NCI-H187 (cell line): Measurements from ENCODE around the gene BBS7.

ENCODE experiments used
- DNase-seq, 2 experiments: peaks; one replicate each; lab custom pipeline; 2025; lab: John Stamatoyannopoulos, UW

The BBS7 gene

GRCh38 chr4:121869841-121870822, at the start of gene BBS7:
Gene BBS7, minus strand, starts transcription at chr4:121870474. Its CDS starts 161 bp downstream, at chr4:121870313.
- peak; percentile 90 for DNase-seq

- no peak for DNase-seq
Observed at GRCh38 chr4:121913667-121914066, 43.4 kb upstream of the BBS7 start.

- DNase-seq = no peak
Observed at GRCh38 chr4:121908346-121908745, 38.1 kb upstream of the BBS7 start.

GRCh38 chr4:121900132-121900983, 30.1 kb upstream of the BBS7 start:
- DNase-seq = no peak

GRCh38 chr4:121898150-121898549, 27.9 kb upstream of the BBS7 start:
- DNase-seq = no peak

- no peak for DNase-seq
Observed at GRCh38 chr4:121888134-121888533, 17.9 kb upstream of the BBS7 start.

- DNase-seq = no peak
Observed at GRCh38 chr4:121885115-121885514, 14.8 kb upstream of the BBS7 start.

GRCh38 chr4:121881158-121881557, 10.9 kb upstream of the BBS7 start:
- no peak for DNase-seq

GRCh38 chr4:121879135-121879534, 8.9 kb upstream of the BBS7 start:
- DNase-seq = no peak

- no peak for DNase-seq
Observed at GRCh38 chr4:121877041-121877773, 6.9 kb upstream of the BBS7 start.

- no peak for DNase-seq
Observed at GRCh38 chr4:121876070-121876469, 5.8 kb upstream of the BBS7 start.

- DNase-seq = no peak
Observed at GRCh38 chr4:121875652-121876051, 5.4 kb upstream of the BBS7 start.

- DNase-seq = no peak
Observed at GRCh38 chr4:121873604-121874003, 3.3 kb upstream of the BBS7 start.

GRCh38 chr4:121863799-121864198, 6.5 kb downstream of the BBS7 start:
- no peak for DNase-seq

- DNase-seq = no peak
Observed at GRCh38 chr4:121861426-121861825, 8.8 kb downstream of the BBS7 start.

- DNase-seq = no peak
Observed at GRCh38 chr4:121860121-121860520, 10.2 kb downstream of the BBS7 start.

GRCh38 chr4:121851354-121851753, 18.9 kb downstream of the BBS7 start:
- DNase-seq = no peak

GRCh38 chr4:121846662-121847061, 23.6 kb downstream of the BBS7 start:
- no peak for DNase-seq

- no peak for DNase-seq
Observed at GRCh38 chr4:121842862-121843261, 27.4 kb downstream of the BBS7 start.

GRCh38 chr4:121838136-121838535, 32.1 kb downstream of the BBS7 start:
- no peak for DNase-seq

- no peak for DNase-seq
Observed at GRCh38 chr4:121829511-121829910, 40.8 kb downstream of the BBS7 start.

GRCh38 chr4:121827853-121828252, 42.4 kb downstream of the BBS7 start:
- DNase-seq = no peak
